Bronchial epithelial cell (primary cell): ENCODE results near the gene CNTN5. TPM values are rescaled to one million over a fixed set of nuclear protein-coding genes. Genes with fewer than 3 reads are reported as not detected.
"Not testable (repeated sequence)": the region's sequence is repeated elsewhere in the genome, so short reads cannot be mapped to it uniquely, and the experiment has no call there.

Experiments used
- DNase-seq: peaks from one replicate; pipeline ENCODE4 v3.0.0-alpha.2; 2010; ENCODE audit warnings: low read depth
- FAIRE-seq: peaks from 2 replicates; lab custom pipeline; 2011; peaks lifted over from hg19 to GRCh38; lab: Jason Lieb, UNC
- H3K27me3 ChIP-seq: 2 replicates; pipeline ENCODE4 v1.5.1; 2011; ENCODE audit warnings: low read length; ENCODE audit not compliant: control insufficient read depth, insufficient read depth
- H3K36me3 ChIP-seq: 2 replicates; pipeline ENCODE4 v1.5.1; 2011; ENCODE audit warnings: low read length; ENCODE audit not compliant: control insufficient read depth, insufficient read depth
- H3K4me3 ChIP-seq: 2 replicates; pipeline ENCODE4 v1.5.1; 2011; ENCODE audit warnings: mild to moderate bottlenecking, low read depth, low read length, control low read depth
- total RNA-seq: library from RNA; depleted of rRNA; stranded (reverse); fragments of >200 nt; gene quantifications from 2 replicates; pipeline ENCODE4 v1.2.1, GENCODE V29; 2014
- TF ChIP-seq, protein P1 (sequence below): IDR thresholded peaks from 2 replicates; pipeline ENCODE4 v1.5.1; 2011; ENCODE audit warnings: mild to moderate bottlenecking, moderate library complexity, low read length, control low read depth, inconsistent platforms; ENCODE audit not compliant: insufficient read depth, severe bottlenecking

CNTN5 gene
- total RNA-seq, 1 donor from 2014 or later = not detected

DNA sequence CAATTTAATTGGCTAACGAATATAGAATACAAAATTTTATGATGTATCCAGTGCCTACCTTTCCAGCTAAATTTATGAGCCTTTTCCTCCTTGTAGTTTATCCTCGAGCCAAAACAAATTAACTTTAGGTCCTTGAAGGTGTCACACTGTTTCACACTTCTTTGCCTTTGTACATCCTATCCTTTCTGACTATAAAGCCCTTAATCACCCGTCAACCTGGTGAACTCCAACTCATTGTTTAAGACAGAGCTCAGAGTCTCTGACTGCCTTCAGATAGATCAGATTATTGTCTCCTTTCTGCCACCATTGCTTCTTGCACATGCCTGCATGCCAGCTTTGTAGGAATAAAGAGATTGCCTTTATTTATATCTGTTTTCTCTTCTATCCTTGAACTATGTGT is 58.8 kb downstream of the CNTN5 start:
- FAIRE-seq (no peak), DNase-seq (no peak)
- TF ChIP-seq, protein P1, sequence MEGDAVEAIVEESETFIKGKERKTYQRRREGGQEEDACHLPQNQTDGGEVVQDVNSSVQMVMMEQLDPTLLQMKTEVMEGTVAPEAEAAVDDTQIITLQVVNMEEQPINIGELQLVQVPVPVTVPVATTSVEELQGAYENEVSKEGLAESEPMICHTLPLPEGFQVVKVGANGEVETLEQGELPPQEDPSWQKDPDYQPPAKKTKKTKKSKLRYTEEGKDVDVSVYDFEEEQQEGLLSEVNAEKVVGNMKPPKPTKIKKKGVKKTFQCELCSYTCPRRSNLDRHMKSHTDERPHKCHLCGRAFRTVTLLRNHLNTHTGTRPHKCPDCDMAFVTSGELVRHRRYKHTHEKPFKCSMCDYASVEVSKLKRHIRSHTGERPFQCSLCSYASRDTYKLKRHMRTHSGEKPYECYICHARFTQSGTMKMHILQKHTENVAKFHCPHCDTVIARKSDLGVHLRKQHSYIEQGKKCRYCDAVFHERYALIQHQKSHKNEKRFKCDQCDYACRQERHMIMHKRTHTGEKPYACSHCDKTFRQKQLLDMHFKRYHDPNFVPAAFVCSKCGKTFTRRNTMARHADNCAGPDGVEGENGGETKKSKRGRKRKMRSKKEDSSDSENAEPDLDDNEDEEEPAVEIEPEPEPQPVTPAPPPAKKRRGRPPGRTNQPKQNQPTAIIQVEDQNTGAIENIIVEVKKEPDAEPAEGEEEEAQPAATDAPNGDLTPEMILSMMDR = no peak
- Histone ChIP-seq H3K4me3 (no peak overlapping the region), H3K36me3 (no peaks in the 10 kb centered on the region), H3K27me3 (no peaks in the 10 kb centered on the region)

DNA sequence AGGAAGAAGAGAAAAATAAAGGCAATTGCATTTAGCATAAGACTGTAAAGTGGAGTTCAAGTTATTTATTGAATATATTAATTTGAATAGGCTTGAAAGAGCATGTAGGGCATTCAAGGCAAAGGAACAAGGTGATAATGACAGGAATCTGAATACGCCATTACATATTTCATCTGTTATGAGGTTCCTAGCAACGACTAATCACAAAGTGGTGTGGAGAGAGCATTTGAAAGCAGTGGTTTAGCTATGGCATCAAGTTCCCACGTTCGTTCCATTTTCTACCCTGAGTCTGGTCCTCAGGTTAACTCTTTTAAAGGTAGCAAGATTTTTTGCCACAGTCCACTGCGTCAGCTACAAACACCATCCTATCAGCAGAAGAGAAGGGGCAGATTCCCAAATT is 59.4 kb downstream of the CNTN5 start:
- TF ChIP-seq, protein P1 = no peak
- no peak for FAIRE-seq
- no peaks in the 10 kb centered on the region for H3K27me3 ChIP-seq
- H3K36me3 ChIP-seq = no peaks in the 10 kb centered on the region
- H3K4me3 ChIP-seq = no peak overlapping the region
- no peak for DNase-seq

DNA sequence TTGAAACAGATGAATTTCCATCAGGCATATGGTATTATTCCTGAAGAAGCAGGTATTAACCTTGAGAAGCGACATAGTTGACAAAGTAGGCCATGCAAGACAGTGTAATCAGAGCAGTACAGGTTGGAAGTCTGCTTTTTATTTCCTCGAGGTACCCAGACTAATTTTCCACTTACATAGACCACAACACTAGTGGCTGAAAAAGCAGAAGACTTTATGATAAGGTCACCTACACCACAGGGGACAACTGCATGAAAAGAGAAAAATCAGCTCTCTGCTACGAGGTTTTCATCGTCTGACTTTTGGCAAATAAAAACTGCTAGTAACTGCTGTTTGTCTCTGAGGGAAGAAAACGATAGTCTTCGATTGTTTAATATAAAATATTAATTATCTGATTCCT is 77.5 kb downstream of the CNTN5 start:
- FAIRE-seq (no peak), DNase-seq (no peak)
- Histone ChIP-seq H3K36me3 (no peaks in the 10 kb centered on the region), H3K4me3 (no peak overlapping the region), H3K27me3 (no peaks in the 10 kb centered on the region)
- TF ChIP-seq, protein P1 = no peak

DNA sequence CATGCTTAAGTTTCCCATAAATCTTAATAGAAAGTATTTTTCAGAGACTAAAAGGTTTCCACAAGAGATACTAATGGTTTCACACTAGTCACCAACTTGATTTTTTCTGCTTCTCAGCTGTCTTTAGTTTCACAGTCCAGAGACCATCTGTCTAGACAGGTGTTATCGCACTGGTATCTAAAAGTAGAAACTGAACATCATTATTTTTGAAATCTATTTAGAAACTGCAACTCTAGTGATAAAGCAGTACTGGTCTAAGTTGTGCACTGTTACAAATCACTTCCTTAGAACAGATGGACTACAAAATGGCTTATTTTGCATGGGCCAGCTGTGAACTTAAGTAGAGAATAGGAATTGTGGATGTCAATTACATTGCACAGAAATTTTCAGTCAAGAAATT is 78.0 kb downstream of the CNTN5 start:
- no peaks in the 10 kb centered on the region for H3K36me3 ChIP-seq
- TF ChIP-seq, protein P1 = no peak
- no peak for DNase-seq
- H3K4me3 ChIP-seq = no peak overlapping the region
- H3K27me3 ChIP-seq = no peaks in the 10 kb centered on the region
- no peak for FAIRE-seq

DNA sequence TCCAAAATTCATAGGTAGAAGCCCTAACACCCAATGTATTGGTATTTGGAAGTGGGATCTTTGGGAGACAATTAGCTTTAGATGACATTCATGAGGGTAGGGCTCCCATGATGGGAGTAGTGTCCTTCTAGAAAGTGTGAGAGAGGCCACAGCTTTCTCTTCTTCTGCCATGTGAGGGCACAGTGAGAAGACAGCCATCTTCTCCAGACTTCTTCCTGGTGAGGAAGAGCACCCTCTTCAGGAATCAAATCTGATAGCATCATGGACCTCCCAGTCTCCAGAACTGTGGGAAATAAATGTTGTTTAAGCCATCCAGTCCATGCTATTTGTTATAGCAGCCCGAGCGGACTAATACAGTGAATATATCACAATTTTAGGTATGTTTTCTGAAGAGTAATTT is 96.9 kb downstream of the CNTN5 start:
- no peak for DNase-seq
- no peaks in the 10 kb centered on the region for H3K27me3 ChIP-seq
- no peak for FAIRE-seq
- TF ChIP-seq, protein P1 = no peak
- H3K36me3 ChIP-seq = no peaks in the 10 kb centered on the region
- H3K4me3 ChIP-seq = no peak overlapping the region

DNA sequence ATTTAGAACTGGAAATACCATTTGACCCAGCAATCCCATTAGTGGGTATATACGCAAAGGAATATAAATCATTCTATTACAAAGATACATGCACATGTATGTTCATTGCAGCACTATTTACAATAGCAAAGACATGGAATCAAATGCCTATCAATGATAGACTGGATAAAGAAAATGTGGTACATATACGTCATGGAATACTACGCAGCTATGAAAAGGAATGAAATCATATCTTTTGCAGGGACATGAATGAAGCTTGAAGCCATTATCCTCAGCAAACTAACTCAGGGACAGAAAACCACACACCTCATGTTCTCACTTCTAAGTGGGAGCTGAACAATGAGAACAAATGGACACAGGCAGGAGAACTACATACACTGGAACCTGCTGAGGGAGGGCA is 113.1 kb downstream of the CNTN5 start:
- FAIRE-seq, DNase-seq, H3K27me3 ChIP-seq, H3K4me3 ChIP-seq, H3K36me3 ChIP-seq: not testable (repeated sequence)
